ENCODE measurements around the gene ZNF20. TPM values are rescaled to one million over a fixed set of nuclear protein-coding genes. Genes with fewer than 3 reads are reported as not detected.
"Not testable (repeated sequence)": the region's sequence is repeated elsewhere in the genome, so short reads cannot be mapped to it uniquely, and the experiment has no call there.

ZNF20 gene
- total and polyA plus RNA-seq, 10 of the 15 experiments (the other 5 are each of a cell fraction or from before 2014, with no cell fraction given), result 2.0 to 5.1 (median 2.6) TPM

DNA sequence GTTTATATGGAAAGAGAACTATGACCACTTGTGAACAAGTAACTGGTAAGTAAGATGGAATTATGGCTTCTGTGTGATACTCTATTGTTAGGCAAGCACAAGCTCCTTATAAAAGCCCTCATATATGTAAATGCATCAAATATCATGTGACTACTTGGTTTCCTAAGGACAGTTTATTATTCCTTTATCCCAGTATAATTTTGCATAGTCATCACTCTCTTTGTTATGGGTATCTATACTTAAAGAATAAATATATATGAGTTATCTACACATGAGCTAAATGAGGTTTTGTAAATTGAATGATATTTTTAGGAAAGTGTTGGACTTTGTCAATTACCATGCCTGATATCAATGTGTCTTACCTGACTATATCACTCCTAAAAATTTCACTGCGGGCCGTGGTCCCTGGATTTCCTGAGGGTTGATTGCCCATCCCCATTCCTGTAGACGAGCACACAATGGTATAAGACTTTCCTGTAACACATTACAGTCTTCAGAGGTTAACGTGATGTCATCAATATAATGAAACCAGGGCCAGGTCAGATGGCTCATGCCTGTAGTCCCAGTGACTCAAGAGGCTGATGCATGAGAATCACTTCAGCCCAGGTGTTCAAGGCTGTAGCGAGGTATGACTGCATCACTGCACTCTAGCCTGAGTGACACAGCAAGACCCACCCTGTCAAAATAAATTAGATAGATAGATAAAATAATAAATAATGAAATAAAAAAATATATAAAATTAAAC lies 54.9 kb downstream of the ZNF20 start:
- no peak for ATAC-seq

DNA sequence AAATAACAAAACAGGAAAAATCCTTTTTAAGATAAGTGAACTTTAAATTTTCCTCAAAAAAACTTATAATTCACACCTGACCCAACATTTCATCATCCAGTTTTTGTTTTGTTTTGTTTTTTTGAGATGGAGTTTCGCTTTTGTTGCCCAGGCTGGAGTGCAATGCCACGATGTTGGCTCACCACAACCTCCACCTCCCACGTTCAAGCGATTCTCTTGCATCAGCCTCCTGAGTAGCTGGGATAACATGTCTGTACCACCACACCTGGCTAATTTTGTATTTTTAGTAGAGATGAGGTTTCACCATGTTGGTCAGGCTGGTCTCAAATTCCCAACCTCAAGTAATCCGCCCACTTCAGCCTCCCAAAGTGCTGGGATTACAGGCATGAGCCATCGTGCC lies 56.8 kb downstream of the ZNF20 start:
- peaks cover 12% of the 10 kb centered on the region; the same call in 2 of the 3 replicates for H3K9me3 ChIP-seq (replicated peaks; ENCODE audit: control insufficient read depth, insufficient read depth, low read length)
- SMC1A ChIA-PET (ENCODE audit: uncharacterized antibody, unreplicated experiment); H2AFZ ChIP-seq (ENCODE audit: control insufficient read depth, low read depth, low read length); H3K9ac ChIP-seq (ENCODE audit: control insufficient read depth, insufficient read depth, low read length); H3K36me3 ChIP-seq (ENCODE audit: control insufficient read depth in 2 of 2, insufficient read depth in 2 of 2, low read length in 1 of 2); H3K27ac ChIP-seq (ENCODE audit: control insufficient read depth, insufficient read depth); H3K4me3 ChIP-seq; FAIRE-seq; H3K79me2 ChIP-seq (ENCODE audit: control insufficient read depth, insufficient read depth, low read length); H3K4me1 ChIP-seq (ENCODE audit: control insufficient read depth, insufficient read depth, low read length); RAD21 ChIA-PET (ENCODE audit: unreplicated experiment); BruUV-seq (replicated peaks); POLR2A ChIA-PET; ATAC-seq; in situ Hi-C loops (cut with MboI); DNase-seq (ENCODE audit: low read depth, low spot score); H4K20me1 ChIP-seq (ENCODE audit: control insufficient read depth, insufficient read depth); H3K4me2 ChIP-seq (ENCODE audit: control insufficient read depth, insufficient read depth); H3K27me3 ChIP-seq (replicated peaks in 1 of 2; ENCODE audit: control insufficient read depth in 2 of 2, insufficient read depth in 2 of 2, low read length in 1 of 2); intact Hi-C loops (cut with micrococcal nuclease; ENCODE audit: unreplicated experiment): not testable (repeated sequence)
- CTCF ChIA-PET, result interaction anchor here (0.7 kb wide), 1 partner anchor 21 kb away, joined by 3 read pairs; no protein-coding TSS in a partner anchor
- 82% methylated on average over 6 of the region's 6 CpGs for WGBS (ENCODE audit: insufficient coverage, insufficient replicate concordance, low lambda C conversion rate, missing lambda C conversion rate)

More for the DNA sequence above, 54.9 kb downstream of the ZNF20 start:
- POLR2A ChIA-PET, result interaction anchor here (1.1 kb wide), 1 partner anchor 319 kb away, joined by 3 read pairs; no protein-coding TSS in a partner anchor
- in situ Hi-C loops (cut with MboI) (no loop called here), intact Hi-C loops (cut with micrococcal nuclease; ENCODE audit: unreplicated experiment) (no loop called here)
- Histone ChIP-seq H3K9ac (ENCODE audit: control insufficient read depth, insufficient read depth, low read length) (no peak overlapping the region), H3K4me2 (ENCODE audit: control insufficient read depth, insufficient read depth) (no peak overlapping the region), H3K27ac (ENCODE audit: control insufficient read depth, insufficient read depth) (no peak overlapping the region), H3K79me2 (ENCODE audit: control insufficient read depth, insufficient read depth, low read length) (no peaks in the 10 kb centered on the region), H3K9me3 (replicated peaks; ENCODE audit: control insufficient read depth, insufficient read depth, low read length) (peaks cover 7% of the 10 kb centered on the region; the same call in 1 of the 3 replicates), H2AFZ (ENCODE audit: control insufficient read depth, low read depth, low read length) (no peak overlapping the region), H4K20me1 (ENCODE audit: control insufficient read depth, insufficient read depth) (no peaks in the 10 kb centered on the region), H3K27me3 (replicated peaks in 1 of 2; ENCODE audit: control insufficient read depth in 2 of 2, insufficient read depth in 2 of 2, low read length in 1 of 2) (no peaks in the 10 kb centered on the region), H3K36me3 (ENCODE audit: control insufficient read depth in 2 of 2, insufficient read depth in 2 of 2, low read length in 1 of 2) (no peaks in the 10 kb centered on the region), H3K4me3 (no peak overlapping the region), H3K4me1 (ENCODE audit: control insufficient read depth, insufficient read depth, low read length) (no peaks in the 10 kb centered on the region)
- CTCF ChIA-PET, result interaction anchor here (0.6 to 2.9 kb wide), 4 partner anchors 25 to 56 kb away, joined by 3 to 9 read pairs (median 4); partner anchors contain the start of gene ZNF20
- RAD21 ChIA-PET (ENCODE audit: unreplicated experiment), result interaction anchor here (0.5 kb wide), 1 partner anchor 286 kb away, joined by 3 read pairs; no protein-coding TSS in a partner anchor
- no TSS peak for BruUV-seq (replicated peaks)
- FAIRE-seq (no peak), DNase-seq (ENCODE audit: low read depth, low spot score) (no peak)
- no peak for TF ChIP-seq ASH2L (IDR thresholded peaks at IDR 0.05; ENCODE audit: borderline replicate concordance, low read depth)
- no peak for TF ChIP-seq JUND (IDR thresholded peaks at IDR 0.05; ENCODE audit: low read depth, low read length)
- WGBS (ENCODE audit: insufficient coverage, insufficient replicate concordance, low lambda C conversion rate, missing lambda C conversion rate), result 75% methylated on average over 5 of the region's 5 CpGs
- SMC1A ChIA-PET (ENCODE audit: uncharacterized antibody, unreplicated experiment), result no interaction called here

Small RNA genes within 50 kb of the gene (small RNA-seq; reads per million reads assigned to genes)
- not detected for gene RF00019
- gene RNA5SP467, result not detected

Other genes with a start within 250 kb of the ZNF20 start
Only the 7 nearest of the 10 such genes appear.
- gene ZNF763, start 175.3 kb downstream of the ZNF20 start, total RNA-seq (2014; rRNA removed), result 0.62 and 0.98 TPM in 2 replicates
- gene ZNF763, start 175.3 kb downstream of the ZNF20 start, total RNA-seq (2014; rRNA removed; fragmentation: Illumina TruSeq; extraction: Trizol), result 1.5 and 1.8 TPM in 2 replicates
- gene ZNF763, start 175.3 kb downstream of the ZNF20 start, total RNA-seq (2021), result 0.66 and 1.0 TPM in 2 replicates
- 1.8 and 2.1 TPM in 2 replicates for gene ZNF763, start 175.3 kb downstream of the ZNF20 start, polyA plus RNA-seq (2011; rRNA removed)
- 1.3 and 1.6 TPM in 2 replicates for gene ZNF763, start 175.3 kb downstream of the ZNF20 start, polyA plus RNA-seq (2014; fragmentation: Illumina TruSeq; extraction: Trizol)
- under 1 TPM; 0.86 to 0.89 TPM for gene ZNF763, start 175.3 kb downstream of the ZNF20 start, polyA plus RNA-seq (2014; fragmentation: Nextera tagmentation; extraction: Ambion mirVana)
- 0.88 and 1.6 TPM in 2 replicates for gene ZNF763, start 175.3 kb downstream of the ZNF20 start, polyA plus RNA-seq (2014; rRNA removed)
- gene ZNF763, start 175.3 kb downstream of the ZNF20 start, polyA plus RNA-seq (2016; fragmentation: Nextera tagmentation; extraction: Ambion mirVana), result 1 to 10 TPM in 1 of 2 experiments, under 1 TPM in 1; 0.63 to 1.3 TPM
- 0.79 and 0.82 TPM in 2 replicates for gene ZNF433, start 104.7 kb downstream of the ZNF20 start, total RNA-seq (2014; rRNA removed)
- gene ZNF433, start 104.7 kb downstream of the ZNF20 start, total RNA-seq (2014; rRNA removed; fragmentation: Illumina TruSeq; extraction: Trizol), result 1.5 and 1.8 TPM in 2 replicates
- 1.2 and 1.3 TPM in 2 replicates for gene ZNF433, start 104.7 kb downstream of the ZNF20 start, total RNA-seq (2021)
- gene ZNF433, start 104.7 kb downstream of the ZNF20 start, polyA plus RNA-seq (2011; rRNA removed), result 0.95 and 1.0 TPM in 2 replicates
- gene ZNF433, start 104.7 kb downstream of the ZNF20 start, polyA plus RNA-seq (2014; fragmentation: Illumina TruSeq; extraction: Trizol), result 2.0 and 2.5 TPM in 2 replicates
- 1 to 10 TPM; 1.7 to 1.8 TPM for gene ZNF433, start 104.7 kb downstream of the ZNF20 start, polyA plus RNA-seq (2014; fragmentation: Nextera tagmentation; extraction: Ambion mirVana)
- gene ZNF433, start 104.7 kb downstream of the ZNF20 start, polyA plus RNA-seq (2014; rRNA removed), result 1.0 and 1.3 TPM in 2 replicates
- 1 to 10 TPM; 2.5 to 2.9 TPM for gene ZNF433, start 104.7 kb downstream of the ZNF20 start, polyA plus RNA-seq (2016; fragmentation: Nextera tagmentation; extraction: Ambion mirVana)
- gene ZNF878, start 87.4 kb downstream of the ZNF20 start, total RNA-seq (2014; rRNA removed), result 0.68 and 1.3 TPM in 2 replicates
- gene ZNF878, start 87.4 kb downstream of the ZNF20 start, total RNA-seq (2014; rRNA removed; fragmentation: Illumina TruSeq; extraction: Trizol), result 1.1 and 1.7 TPM in 2 replicates
- 0.74 TPM in 2 replicates for gene ZNF878, start 87.4 kb downstream of the ZNF20 start, total RNA-seq (2021)
- 1.3 and 1.8 TPM in 2 replicates for gene ZNF878, start 87.4 kb downstream of the ZNF20 start, polyA plus RNA-seq (2011; rRNA removed)
- gene ZNF878, start 87.4 kb downstream of the ZNF20 start, polyA plus RNA-seq (2014; fragmentation: Illumina TruSeq; extraction: Trizol), result 0.63 and 0.97 TPM in 2 replicates
- gene ZNF878, start 87.4 kb downstream of the ZNF20 start, polyA plus RNA-seq (2014; fragmentation: Nextera tagmentation; extraction: Ambion mirVana), result under 1 TPM; 0.24 to 0.79 TPM
- 0.30 and 0.33 TPM in 2 replicates for gene ZNF878, start 87.4 kb downstream of the ZNF20 start, polyA plus RNA-seq (2014; rRNA removed)
- under 1 TPM; 0.44 to 0.82 TPM for gene ZNF878, start 87.4 kb downstream of the ZNF20 start, polyA plus RNA-seq (2016; fragmentation: Nextera tagmentation; extraction: Ambion mirVana)
- gene ZNF844, start 75.6 kb downstream of the ZNF20 start, total RNA-seq (2014; rRNA removed), result 0.96 and 1.0 TPM in 2 replicates
- gene ZNF844, start 75.6 kb downstream of the ZNF20 start, total RNA-seq (2014; rRNA removed; fragmentation: Illumina TruSeq; extraction: Trizol), result 1.0 and 1.1 TPM in 2 replicates
- 1.1 and 1.4 TPM in 2 replicates for gene ZNF844, start 75.6 kb downstream of the ZNF20 start, total RNA-seq (2021)
- gene ZNF844, start 75.6 kb downstream of the ZNF20 start, polyA plus RNA-seq (2011; rRNA removed), result 0.16 and 0.24 TPM in 2 replicates
- 0.93 and 1.5 TPM in 2 replicates for gene ZNF844, start 75.6 kb downstream of the ZNF20 start, polyA plus RNA-seq (2014; fragmentation: Illumina TruSeq; extraction: Trizol)
- gene ZNF844, start 75.6 kb downstream of the ZNF20 start, polyA plus RNA-seq (2014; fragmentation: Nextera tagmentation; extraction: Ambion mirVana), result under 1 TPM; 0.16 to 0.26 TPM
- gene ZNF844, start 75.6 kb downstream of the ZNF20 start, polyA plus RNA-seq (2014; rRNA removed), result 0.38 and 0.47 TPM in 2 replicates
- under 1 TPM; 0.42 to 0.96 TPM for gene ZNF844, start 75.6 kb downstream of the ZNF20 start, polyA plus RNA-seq (2016; fragmentation: Nextera tagmentation; extraction: Ambion mirVana)
- gene ZNF625, start 16.4 kb upstream of the ZNF20 start, total RNA-seq (2014; rRNA removed), result 2.9 and 4.3 TPM in 2 replicates
- 5.0 and 5.8 TPM in 2 replicates for gene ZNF625, start 16.4 kb upstream of the ZNF20 start, total RNA-seq (2014; rRNA removed; fragmentation: Illumina TruSeq; extraction: Trizol)
- 3.1 and 3.3 TPM in 2 replicates for gene ZNF625, start 16.4 kb upstream of the ZNF20 start, total RNA-seq (2021)
- gene ZNF625, start 16.4 kb upstream of the ZNF20 start, polyA plus RNA-seq (2011; rRNA removed), result 1.8 and 2.2 TPM in 2 replicates
- 0.79 and 1.4 TPM in 2 replicates for gene ZNF625, start 16.4 kb upstream of the ZNF20 start, polyA plus RNA-seq (2014; fragmentation: Illumina TruSeq; extraction: Trizol)
- under 1 TPM; 0.62 to 0.64 TPM for gene ZNF625, start 16.4 kb upstream of the ZNF20 start, polyA plus RNA-seq (2014; fragmentation: Nextera tagmentation; extraction: Ambion mirVana)
- 1.1 TPM in 2 replicates for gene ZNF625, start 16.4 kb upstream of the ZNF20 start, polyA plus RNA-seq (2014; rRNA removed)
- under 1 TPM; 0.52 to 0.77 TPM for gene ZNF625, start 16.4 kb upstream of the ZNF20 start, polyA plus RNA-seq (2016; fragmentation: Nextera tagmentation; extraction: Ambion mirVana)
- 7.4 and 7.8 TPM in 2 replicates for gene ZNF136, start 22.7 kb upstream of the ZNF20 start, total RNA-seq (2014; rRNA removed)
- 7.7 and 8.8 TPM in 2 replicates for gene ZNF136, start 22.7 kb upstream of the ZNF20 start, total RNA-seq (2014; rRNA removed; fragmentation: Illumina TruSeq; extraction: Trizol)
- gene ZNF136, start 22.7 kb upstream of the ZNF20 start, total RNA-seq (2021), result 4.9 and 6.6 TPM in 2 replicates
- gene ZNF136, start 22.7 kb upstream of the ZNF20 start, polyA plus RNA-seq (2011; rRNA removed), result 7.1 and 11.4 TPM in 2 replicates
- gene ZNF136, start 22.7 kb upstream of the ZNF20 start, polyA plus RNA-seq (2014; fragmentation: Illumina TruSeq; extraction: Trizol), result 6.6 and 8.0 TPM in 2 replicates
- gene ZNF136, start 22.7 kb upstream of the ZNF20 start, polyA plus RNA-seq (2014; fragmentation: Nextera tagmentation; extraction: Ambion mirVana), result 1 to 10 TPM; 2.8 to 3.1 TPM
- 2.9 and 5.0 TPM in 2 replicates for gene ZNF136, start 22.7 kb upstream of the ZNF20 start, polyA plus RNA-seq (2014; rRNA removed)
- 1 to 10 TPM; 6.7 to 7.7 TPM for gene ZNF136, start 22.7 kb upstream of the ZNF20 start, polyA plus RNA-seq (2016; fragmentation: Nextera tagmentation; extraction: Ambion mirVana)
- 3.8 and 4.3 TPM in 2 replicates for gene ZNF44, start 154.5 kb upstream of the ZNF20 start, total RNA-seq (2014; rRNA removed)
- gene ZNF44, start 154.5 kb upstream of the ZNF20 start, total RNA-seq (2014; rRNA removed; fragmentation: Illumina TruSeq; extraction: Trizol), result 7.2 and 7.4 TPM in 2 replicates
- 4.4 and 5.5 TPM in 2 replicates for gene ZNF44, start 154.5 kb upstream of the ZNF20 start, total RNA-seq (2021)
- gene ZNF44, start 154.5 kb upstream of the ZNF20 start, polyA plus RNA-seq (2011; rRNA removed), result 11.3 and 16.4 TPM in 2 replicates
- gene ZNF44, start 154.5 kb upstream of the ZNF20 start, polyA plus RNA-seq (2014; fragmentation: Illumina TruSeq; extraction: Trizol), result 6.0 and 7.9 TPM in 2 replicates
- gene ZNF44, start 154.5 kb upstream of the ZNF20 start, polyA plus RNA-seq (2014; fragmentation: Nextera tagmentation; extraction: Ambion mirVana), result 1 to 10 TPM; 4.0 to 4.5 TPM
- 2.7 and 3.7 TPM in 2 replicates for gene ZNF44, start 154.5 kb upstream of the ZNF20 start, polyA plus RNA-seq (2014; rRNA removed)
- gene ZNF44, start 154.5 kb upstream of the ZNF20 start, polyA plus RNA-seq (2016; fragmentation: Nextera tagmentation; extraction: Ambion mirVana), result 1 to 10 TPM; 5.3 to 7.3 TPM

All from GM12878 (cell line).